NCI-H2196 treated with DMSO at 0.1 percent for 48 hours (cell line): ENCODE results near the gene VANGL1.

Experiments
- DNase-seq: peaks from one replicate; lab custom pipeline; 2025; ENCODE audit not compliant: unreplicated experiment; lab: John Stamatoyannopoulos, UW

The VANGL1 gene

GRCh38 chr1:115732316-115732715, 90.5 kb downstream of the VANGL1 start:
- no peak for DNase-seq

GRCh38 chr1:115740811-115741210, 99.0 kb downstream of the VANGL1 start:
- no peak for DNase-seq

GRCh38 chr1:115744646-115745275, 103.0 kb downstream of the VANGL1 start:
- DNase-seq = no peak

- DNase-seq = no peak
Measured at GRCh38 chr1:115746021-115746690, 104.4 kb downstream of the VANGL1 start.
